ENCODE results near the gene HSP90AB1. TPM values are rescaled to one million over a fixed set of nuclear protein-coding genes. Genes with fewer than 3 reads are reported as not detected.

The HSP90AB1 gene
- total RNA-seq, 2 donors from 2014 or later, result 405 to 695 TPM

DNA sequence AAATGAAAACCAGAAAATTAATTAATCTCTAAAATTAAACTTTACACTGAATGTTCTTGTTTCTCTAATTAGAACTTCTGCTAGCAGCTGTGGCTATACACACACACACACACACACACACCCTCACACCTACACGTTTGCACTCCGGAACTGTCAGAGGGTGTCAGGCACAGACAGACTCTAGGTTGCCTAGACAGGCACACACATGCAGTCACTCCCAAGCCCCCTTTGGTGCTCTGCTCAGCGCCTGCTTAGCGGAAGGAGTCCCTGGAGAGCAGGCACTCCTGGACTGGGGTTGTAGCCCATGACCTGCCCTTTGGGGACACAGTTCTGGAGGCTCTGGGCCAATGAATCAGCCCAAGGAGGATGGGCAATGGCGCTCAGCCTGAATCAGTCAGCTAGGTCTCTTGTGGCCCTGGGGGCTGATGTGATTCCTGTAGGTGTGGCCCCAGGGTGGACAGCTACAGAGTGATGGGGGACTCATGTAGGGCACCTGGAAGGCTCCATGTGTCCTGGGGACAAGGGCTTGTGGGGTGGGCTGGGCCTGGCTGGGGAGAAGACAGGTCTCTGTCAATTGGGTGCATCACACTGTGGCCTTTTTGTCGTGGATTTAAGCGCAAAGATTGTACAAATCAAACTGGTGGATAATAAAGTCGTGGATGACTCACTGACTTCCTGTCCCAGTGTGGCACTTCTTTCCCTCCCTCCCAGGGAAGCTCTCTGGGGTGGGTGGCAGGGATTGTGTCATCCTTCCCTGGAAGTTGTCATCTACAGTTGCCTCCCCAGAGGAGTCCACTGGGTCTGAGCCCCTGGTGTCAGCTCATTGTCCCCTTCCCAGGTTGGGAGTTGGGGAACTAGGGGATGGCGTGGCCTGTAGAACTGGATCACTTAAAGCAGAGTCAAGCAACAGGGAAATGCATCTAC is 32.1 kb downstream of the HSP90AB1 start:
- no peak for TF ChIP-seq CTCF (IDR thresholded peaks at IDR 0.05)
- Histone ChIP-seq H3K27ac (no peak overlapping the region), H3K4me1 (ENCODE audit: control insufficient read depth in 1 of 2, low read depth in 2 of 2) (peaks cover 0 to 11% of the 10 kb centered on the region in 2 donors), H3K9me3 (no peaks in the 10 kb centered on the region), H3K36me3 (no peaks in the 10 kb centered on the region), H3K4me3 (no peak overlapping the region), H3K27me3 (replicated peaks; ENCODE audit: insufficient read depth) (no peaks in the 10 kb centered on the region)
- no peak for ATAC-seq (ENCODE audit: insufficient number of reproducible peaks, low FRiP score, low read depth)
- no peak for DNase-seq (ENCODE audit: low spot score)

DNA sequence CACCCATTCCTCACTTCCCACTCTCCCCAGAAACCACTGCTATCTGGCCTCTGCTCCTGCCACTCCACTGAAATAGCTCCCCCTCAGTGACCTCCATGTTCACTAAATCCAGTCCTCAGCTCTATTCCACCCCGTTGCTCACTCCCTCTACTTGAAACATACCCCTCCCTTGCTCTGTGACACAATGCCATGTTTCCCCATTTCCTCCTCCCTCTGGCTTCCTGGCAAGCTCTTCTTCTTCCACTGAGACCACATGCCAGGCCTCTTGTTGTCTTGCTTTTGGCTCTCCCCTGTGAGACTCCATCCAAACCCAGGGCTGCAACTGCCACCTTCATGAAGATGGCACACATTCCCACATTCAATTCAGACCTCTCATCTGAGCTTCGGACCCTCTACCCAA is 37.2 kb downstream of the HSP90AB1 start:
- Histone ChIP-seq H3K4me1 (ENCODE audit: control insufficient read depth in 1 of 2, low read depth in 2 of 2) (peaks cover 0 to 3% of the 10 kb centered on the region in 2 donors), H3K27me3 (replicated peaks; ENCODE audit: insufficient read depth) (no peaks in the 10 kb centered on the region), H3K36me3 (no peaks in the 10 kb centered on the region), H3K9me3 (no peaks in the 10 kb centered on the region), H3K4me3 (no peak overlapping the region), H3K27ac (no peak overlapping the region)
- DNase-seq (ENCODE audit: low spot score) (no peak), ATAC-seq (ENCODE audit: insufficient number of reproducible peaks, low FRiP score, low read depth) (no peak)
- TF ChIP-seq CTCF (IDR thresholded peaks at IDR 0.05), result no peak

DNA sequence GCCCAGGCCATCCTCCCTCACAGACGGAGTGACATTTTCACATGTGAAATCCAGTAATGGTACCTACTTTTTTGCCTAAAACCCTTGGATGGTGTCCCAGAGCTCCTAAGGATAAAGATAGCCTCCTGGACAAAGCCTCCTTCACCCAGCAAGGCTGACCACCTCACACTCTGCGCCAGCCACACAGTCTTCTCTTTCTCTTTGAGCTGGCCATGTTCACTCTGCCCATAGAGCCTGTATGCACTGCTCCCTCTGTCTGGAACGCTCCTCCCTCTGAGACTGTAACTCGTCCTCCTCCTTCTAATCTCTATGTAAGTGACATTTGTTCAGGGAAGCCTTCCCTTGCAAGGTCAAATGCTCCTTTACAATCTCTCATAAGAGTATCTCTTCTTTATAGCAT is 38.0 kb downstream of the HSP90AB1 start:
- no peak for ATAC-seq (ENCODE audit: insufficient number of reproducible peaks, low FRiP score, low read depth)
- Histone ChIP-seq H3K27me3 (replicated peaks; ENCODE audit: insufficient read depth) (no peaks in the 10 kb centered on the region), H3K4me1 (ENCODE audit: control insufficient read depth in 1 of 2, low read depth in 2 of 2) (peaks cover 3 to 5% of the 10 kb centered on the region in 2 donors), H3K27ac (no peak overlapping the region), H3K36me3 (no peaks in the 10 kb centered on the region), H3K4me3 (no peak overlapping the region), H3K9me3 (no peaks in the 10 kb centered on the region)
- TF ChIP-seq CTCF (IDR thresholded peaks at IDR 0.05), result no peak
- DNase-seq (ENCODE audit: low spot score), result no peak

DNA sequence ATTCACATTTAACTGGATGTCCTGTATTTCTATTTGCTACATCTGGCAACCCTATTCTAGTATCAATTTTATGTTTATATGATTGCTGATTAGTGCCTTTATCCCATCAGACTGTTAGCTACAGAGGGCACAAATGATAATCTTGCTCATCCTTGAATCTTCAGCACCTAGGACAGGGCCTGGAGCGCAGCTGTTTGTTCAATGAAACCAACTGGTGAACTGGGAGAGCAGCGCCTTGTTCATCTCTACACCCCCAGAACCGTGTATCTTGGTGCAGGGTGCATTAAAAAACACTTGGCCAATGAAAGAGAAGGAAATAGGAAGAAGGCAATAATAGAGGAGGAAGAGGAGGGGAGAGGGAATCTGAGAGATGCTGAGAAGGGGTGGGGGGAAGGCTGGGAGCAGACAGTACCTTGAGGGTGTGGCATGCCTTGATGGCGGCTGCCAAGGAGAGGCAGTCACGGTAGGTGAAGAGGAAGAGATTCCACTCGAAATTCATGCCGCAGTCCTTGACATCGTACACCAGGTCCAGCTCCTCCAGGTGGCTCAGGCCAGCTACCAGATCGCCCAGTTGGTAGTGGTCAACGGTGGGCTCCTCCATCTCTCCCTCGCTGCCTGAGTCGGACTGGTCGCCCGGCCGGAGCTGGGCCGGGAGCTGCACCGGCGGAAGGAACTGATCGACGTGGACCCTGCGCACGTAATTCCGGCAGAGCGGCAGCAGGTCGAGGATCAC is 38.8 kb downstream of the HSP90AB1 start:
- Histone ChIP-seq H3K36me3 (no peaks in the 10 kb centered on the region), H3K4me1 (ENCODE audit: control insufficient read depth in 1 of 2, low read depth in 2 of 2) (peaks cover 3 to 8% of the 10 kb centered on the region in 2 donors), H3K27ac (no peak overlapping the region), H3K9me3 (no peaks in the 10 kb centered on the region), H3K4me3 (no peak overlapping the region), H3K27me3 (replicated peaks; ENCODE audit: insufficient read depth) (no peaks in the 10 kb centered on the region)
- no peak for ATAC-seq (ENCODE audit: insufficient number of reproducible peaks, low FRiP score, low read depth)
- no peak for TF ChIP-seq CTCF (IDR thresholded peaks at IDR 0.05)
- no peak for DNase-seq (ENCODE audit: low spot score)

DNA sequence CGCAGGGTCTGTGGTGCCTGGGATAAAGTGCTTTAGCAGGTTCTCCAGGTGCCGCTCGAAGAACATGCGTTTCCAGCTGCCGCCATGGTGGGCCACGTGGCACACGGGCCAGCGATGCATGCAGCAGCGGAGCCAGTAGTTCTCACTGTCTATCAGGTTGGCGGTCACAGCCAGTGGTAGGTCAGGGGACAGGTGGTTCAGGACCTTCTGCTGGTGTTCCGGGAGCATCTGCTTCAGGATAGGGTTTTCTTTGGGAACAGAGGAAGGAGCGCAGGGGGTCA is 39.3 kb downstream of the HSP90AB1 start:
- no peak for TF ChIP-seq CTCF (IDR thresholded peaks at IDR 0.05)
- Histone ChIP-seq H3K36me3 (no peaks in the 10 kb centered on the region), H3K4me1 (ENCODE audit: control insufficient read depth in 1 of 2, low read depth in 2 of 2) (peaks cover 3 to 8% of the 10 kb centered on the region in 2 donors), H3K9me3 (no peaks in the 10 kb centered on the region), H3K27ac (no peak overlapping the region), H3K4me3 (no peak overlapping the region), H3K27me3 (replicated peaks; ENCODE audit: insufficient read depth) (no peaks in the 10 kb centered on the region)
- no peak for ATAC-seq (ENCODE audit: insufficient number of reproducible peaks, low FRiP score, low read depth)
- no peak for DNase-seq (ENCODE audit: low spot score)

All from thoracic aorta (tissue), 2 donors.